GM04504 (cell line): ENCODE measurements around the gene FIBP.

Experiments used
- DNase-seq: peaks from one replicate; pipeline ENCODE4 v3.0.0-alpha.2; 2012; ENCODE audit warnings: low read depth

The FIBP gene

DNA sequence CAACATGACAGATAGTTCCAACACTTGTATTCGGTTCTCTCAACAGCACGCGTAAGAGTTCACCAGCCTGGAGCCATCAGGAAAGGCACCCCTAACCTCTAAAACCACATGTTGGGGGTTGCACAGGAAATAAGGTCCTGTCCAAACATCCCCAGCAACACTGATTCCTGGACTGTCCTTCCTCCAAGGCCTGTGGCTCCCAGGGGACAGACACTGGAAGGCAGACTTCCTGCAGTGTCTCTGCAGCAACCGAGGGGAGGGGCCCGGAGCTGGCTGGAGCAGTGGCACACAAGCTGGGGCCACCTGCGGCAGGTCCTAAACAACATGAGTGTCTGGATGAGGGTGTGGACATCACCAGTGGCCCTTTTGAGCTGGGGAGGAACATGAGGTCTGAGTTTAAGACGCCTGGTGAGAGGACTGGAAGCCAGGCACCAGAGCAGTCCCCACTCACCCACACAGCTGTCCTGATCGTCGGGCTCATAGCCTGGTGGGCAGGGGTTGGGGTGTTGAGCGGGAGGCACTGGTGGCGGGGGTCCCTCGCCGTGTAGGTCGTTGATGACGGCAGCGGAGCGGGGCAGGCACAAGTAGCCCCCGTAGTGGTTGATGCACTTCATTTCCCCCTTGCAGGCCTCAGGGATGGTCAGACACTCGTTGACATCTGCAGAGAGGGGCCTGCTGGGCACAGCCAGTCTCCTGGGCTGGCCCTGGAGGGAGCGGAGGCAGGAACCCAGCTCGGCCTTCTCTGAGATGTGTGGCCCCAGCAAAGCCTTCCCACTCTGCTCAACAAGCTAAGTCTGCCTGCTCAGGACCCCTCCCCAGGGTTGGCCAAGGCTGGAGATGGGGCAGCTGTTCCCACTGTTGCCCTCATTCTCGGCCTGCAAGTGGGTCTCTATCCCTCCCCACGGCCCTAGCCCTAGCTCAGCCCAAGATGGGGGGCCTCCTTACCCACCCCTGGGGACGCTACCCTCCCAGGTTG, 17.3 kb downstream of the FIBP start:
- no peak for DNase-seq

DNA sequence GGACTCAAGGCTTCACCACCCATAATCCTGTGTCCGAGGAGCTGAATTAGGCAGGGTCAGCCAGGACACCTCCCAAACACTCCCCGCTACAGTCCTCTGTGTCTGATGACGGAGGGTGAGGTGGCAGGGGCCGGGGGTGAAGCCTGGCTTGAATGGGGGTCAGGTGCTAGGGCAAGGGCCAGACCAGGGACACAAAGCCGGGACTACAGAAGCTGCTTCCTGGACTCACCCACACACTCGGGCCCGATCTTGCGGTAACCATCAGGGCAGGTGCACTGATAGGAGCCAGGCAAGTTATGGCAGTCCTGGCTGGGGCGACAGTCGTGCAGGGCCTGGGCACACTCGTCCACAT, 18.0 kb downstream of the FIBP start:
- no peak for DNase-seq

DNA sequence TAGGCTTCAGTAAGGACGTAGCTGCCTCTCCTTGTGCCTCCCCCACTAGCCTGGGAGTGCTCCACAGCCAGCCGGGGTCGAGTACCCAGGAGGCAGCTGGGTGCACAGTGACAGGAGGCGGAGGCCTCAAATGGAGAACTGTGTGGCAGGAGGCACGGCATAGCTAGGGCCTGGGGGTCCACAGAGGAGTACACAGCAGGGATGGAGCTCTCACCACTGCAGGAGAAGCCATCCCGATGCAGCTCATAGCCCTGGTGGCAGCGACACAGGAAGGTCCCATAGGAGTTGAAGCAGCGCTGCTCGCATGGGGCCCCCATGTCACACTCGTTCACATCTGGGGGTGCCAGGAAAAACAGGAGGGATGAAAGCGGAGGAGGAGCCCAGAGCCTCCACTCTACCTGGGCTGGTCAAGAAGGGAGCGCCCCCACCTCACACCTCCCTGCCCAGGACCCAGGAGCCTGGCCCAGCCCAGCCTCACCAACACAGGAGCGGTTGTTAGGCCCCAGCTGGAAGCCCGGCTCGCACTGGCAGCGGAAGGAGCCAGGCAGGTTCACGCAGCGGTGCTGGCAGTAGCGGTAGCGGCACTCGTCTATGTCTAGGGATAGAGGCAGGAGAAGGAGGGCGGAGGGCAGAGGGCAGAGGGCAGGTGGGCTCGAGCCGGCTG, 18.5 kb downstream of the FIBP start:
- no peak for DNase-seq

DNA sequence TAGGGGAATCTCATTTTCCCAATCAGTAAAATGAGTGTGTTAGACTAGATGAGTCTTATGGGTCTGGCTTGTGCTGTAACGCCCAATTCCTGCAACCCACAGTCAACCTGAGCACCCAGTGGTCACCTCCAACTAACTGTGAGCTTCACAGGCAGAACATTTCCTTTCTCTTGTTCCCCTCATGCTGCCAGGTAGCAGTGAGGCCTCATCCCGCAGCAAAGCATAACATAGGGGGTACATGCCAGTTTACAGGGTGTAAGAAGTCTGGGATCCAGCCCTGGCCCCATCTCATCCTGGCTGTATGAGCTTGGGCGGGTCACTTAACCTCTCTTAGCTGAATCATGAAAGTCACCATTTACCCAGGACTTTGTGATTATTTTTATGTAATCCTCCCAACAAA, 19.4 kb downstream of the FIBP start:
- DNase-seq, result no peak

DNA sequence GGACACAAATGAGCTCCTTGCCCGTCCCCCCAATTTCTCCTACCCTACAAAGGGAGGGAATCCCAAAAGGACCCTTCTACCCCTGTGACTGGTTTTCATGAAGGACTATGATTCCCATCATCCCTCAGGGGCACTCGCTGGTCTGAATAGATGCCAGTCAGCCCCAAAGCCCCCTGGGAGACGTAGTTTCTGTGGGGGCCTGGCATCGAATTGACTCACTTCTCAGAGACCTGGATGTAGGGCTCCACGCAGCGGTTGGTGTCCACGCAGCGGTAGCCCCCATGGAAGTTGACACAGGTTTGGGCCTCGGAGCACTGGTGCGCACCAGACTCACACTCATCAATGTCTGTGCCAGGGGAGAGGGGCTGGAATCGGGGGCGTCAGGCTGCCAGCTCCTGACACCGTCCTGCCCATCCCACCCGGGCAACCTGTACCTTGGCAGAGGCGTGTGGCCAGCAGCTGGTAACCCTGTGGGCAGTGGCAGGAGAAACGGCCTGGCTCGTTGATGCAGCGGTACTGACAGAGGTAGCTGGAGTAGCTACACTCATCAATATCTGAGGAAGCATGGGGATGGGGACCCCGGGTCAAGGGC, 20.1 kb downstream of the FIBP start:
- no peak for DNase-seq

DNA sequence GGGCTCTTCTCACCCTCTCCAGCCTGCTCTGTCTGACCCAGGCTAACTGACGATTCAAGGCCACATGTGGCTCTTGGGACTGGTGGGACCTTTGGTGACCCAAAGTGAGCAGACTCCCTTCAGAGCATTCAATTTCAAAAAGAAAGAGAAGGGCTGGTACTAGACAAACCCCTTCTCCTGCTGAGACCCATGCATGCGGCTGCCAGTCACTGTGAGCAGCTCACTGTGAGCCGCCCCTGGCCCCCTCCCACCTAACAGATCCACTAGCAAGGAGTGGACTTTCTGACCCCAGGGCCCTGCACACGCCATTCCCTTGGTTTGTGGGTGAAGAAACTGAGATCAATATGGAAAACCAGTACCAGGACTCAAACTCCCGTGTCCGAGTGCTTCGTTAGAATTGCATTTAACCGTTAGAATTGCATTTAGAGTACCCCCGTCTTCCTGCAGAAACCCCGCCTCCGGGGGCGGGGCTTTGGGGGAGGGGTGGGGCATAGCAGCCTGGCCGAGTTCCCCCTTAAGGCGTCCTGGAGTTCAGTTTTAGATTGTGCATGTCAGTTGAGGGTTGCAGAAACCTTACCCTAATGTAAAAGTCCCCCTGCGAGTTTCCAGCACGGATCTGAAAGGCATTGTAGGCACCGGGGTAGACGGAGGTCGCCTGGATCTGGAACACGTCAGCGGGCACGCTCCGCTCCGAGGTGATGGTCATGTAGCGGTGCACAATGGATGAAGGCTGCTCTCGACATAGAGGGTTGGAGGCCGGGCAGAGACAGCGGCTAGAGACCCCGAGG, 20.8 kb downstream of the FIBP start:
- DNase-seq, result no peak

DNA sequence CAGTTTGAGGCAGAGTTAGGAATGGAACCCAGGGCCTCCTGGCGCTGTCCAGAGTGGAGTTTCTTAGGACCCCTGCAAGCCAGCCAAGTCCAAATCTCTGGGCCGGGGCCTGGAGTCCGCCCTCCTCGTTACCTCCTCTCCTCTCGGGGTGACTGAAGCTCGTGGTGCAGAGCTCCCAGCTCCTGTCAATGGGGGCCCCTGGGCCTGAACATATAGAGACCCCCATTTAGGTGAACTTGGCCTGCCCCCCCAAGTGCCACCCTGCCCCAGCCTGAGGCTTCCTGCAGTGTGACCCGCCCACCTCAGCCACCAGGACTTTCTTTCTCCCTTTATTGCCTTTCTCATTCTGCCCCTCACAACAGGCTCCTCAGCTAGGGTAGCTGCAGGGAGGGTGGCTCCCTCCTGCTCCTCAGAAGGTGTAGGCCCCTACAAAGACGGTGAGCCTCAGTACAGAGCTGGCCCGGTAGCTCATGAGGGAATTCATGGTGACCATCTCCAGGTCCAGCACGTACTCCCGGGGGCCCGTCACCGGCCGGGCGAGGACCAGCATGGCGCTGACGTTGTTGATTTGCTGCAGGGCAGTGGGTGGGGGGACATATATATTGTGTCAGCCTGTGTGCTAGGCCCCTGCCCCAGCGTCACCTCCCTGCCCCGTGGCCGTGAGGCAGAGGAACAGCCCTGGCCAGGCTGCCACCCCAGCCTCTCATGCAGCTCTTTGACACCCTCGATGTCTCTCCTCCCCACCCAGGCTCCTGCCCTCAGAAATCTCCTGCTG, 21.6 kb downstream of the FIBP start:
- DNase-seq, result no peak

DNA sequence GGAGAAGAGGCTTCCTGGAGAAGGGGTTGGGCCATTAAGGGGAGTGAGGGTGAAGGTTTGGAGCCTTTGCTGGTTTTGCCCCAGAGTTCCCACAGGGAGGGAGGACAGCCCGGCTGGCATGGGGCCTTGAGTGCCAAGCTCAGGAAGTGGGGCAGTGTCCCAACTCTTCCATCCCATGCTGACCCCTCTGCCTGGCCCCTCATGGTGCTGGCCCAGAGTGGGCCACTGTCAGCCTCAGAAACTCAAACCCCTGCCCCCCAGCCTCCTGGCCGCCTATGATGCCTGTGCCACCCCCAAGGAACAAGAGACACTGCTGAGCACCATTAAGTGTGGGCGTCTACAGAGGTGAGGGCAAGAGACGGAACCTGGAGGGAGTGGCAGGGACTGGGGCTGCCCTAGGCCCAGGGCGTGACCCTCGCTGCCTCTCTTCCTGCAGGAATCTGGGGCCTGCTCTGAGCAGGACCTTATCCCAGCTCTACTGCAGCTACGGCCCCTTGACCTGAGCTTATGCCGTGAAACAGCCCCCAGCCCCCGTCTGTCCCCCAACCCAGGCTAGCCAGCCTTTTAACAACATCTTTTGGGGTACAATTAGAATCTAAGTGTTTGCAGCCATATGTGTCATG, 22.6 kb downstream of the FIBP start:
- no peak for DNase-seq

DNA sequence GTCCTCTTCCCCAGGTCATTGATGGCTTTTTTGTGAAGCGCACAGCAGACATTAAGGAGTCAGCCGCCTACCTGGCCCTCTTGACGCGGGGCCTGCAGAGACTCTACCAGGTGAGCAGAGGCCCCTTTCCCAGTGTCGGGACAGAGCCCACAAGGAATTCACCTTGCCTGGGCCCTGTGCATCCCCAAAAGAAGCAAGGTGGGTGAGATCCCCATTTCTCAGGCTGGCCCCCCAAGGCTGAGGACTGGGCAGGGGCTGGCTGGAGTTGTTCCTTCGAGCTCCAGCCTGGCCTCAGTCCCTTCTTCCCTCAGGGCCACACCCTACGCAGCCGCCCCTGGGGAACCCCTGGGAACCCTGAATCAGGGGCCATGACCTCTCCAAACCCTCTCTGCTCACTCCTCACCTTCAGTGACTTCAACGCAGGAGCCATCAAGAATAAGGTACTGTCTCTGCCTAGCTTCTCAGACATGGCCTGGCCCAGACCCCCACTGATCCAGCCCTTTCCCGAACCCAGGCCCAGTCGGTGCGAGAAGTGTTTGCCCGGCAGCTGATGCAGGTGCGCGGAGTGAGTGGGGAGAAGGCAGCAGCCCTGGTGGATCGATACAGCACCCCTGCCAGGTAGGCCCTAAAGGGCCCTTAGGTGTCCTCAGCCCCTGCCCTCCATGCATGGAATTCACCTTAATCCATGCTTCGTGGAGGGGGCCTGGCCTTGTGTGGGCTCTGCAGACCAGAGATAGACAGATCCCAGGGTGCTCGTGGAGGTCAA, 23.4 kb downstream of the FIBP start:
- no peak for DNase-seq

DNA sequence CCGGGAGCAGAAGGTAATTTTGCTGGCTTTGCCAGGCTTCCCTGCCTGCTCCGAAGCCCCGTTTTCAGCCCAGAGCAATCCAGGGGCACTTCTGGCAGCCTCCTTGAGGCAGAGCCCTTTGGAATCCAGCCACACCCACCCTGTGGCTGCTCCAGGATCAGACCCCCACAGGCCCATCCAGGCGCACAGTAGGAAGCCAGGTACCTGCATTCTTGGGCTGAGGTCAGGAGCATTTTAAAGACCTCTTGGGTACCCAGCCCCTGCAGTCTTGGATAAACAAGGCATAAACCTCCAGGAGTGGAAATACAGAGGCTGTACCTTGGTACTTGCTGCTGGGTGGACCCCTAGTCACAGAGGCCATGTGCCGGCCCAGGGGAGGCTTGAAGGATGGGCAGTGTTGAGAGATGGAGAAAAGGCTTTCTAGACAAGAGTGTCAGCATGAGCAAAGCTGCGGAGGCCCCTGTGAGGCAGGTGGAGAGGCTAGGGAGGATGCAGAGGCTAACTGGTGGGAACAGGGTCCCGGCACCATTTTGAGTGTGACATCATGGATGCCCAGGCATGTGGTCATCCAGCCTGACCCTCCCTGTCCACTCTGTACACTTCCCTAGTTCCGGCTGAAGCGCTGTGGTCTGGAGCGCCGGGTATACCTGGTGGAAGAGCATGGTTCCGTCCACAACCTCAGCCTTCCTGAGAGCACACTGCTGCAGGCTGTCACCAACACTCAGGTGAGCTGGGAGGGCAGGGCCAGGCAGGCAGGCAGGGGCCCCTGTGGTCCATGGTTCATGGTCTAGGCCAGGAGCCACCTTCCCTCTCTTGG, 24.2 kb downstream of the FIBP start:
- no peak for DNase-seq

DNA sequence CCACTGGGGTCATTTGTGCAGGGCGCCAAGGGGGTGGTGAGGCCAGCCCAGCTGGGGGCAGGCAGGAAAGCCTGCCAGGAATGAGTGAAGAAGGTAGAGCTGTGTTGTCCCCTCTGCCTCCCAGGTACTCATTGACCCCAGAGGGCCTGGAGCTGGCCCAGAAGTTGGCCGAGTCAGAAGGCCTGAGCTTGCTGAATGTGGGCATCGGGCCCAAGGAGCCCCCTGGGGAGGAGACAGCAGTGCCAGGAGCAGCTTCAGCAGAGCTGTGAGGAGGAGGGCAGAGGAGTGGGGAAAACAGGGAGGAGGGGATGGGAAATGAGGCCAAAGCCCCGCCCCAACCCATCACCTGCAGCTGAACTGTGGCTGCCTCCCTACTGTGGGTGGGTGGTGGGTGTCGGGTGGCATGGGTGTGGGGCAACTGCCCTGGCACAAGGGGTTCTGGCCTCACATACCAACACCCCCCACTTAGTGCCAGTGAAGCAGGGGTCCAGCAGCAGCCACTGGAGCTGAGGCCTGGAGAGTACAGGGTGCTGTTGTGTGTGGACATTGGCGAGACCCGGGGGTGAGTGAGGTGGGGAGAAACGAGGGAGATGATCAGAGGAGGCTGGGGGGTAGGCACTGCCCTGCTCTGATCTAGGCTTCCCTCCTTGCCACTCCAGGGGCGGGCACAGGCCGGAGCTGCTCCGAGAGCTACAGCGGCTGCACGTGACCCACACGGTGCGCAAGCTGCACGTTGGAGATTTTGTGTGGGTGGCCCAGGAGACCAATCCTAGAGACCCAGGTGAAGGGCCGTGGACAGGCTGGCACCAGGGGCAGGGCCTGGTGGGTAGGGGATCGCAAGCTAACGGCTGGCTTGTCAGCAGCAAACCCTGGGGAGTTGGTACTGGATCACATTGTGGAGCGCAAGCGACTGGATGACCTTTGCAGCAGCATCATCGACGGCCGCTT, 25.1 kb downstream of the FIBP start:
- DNase-seq, result no peak

DNA sequence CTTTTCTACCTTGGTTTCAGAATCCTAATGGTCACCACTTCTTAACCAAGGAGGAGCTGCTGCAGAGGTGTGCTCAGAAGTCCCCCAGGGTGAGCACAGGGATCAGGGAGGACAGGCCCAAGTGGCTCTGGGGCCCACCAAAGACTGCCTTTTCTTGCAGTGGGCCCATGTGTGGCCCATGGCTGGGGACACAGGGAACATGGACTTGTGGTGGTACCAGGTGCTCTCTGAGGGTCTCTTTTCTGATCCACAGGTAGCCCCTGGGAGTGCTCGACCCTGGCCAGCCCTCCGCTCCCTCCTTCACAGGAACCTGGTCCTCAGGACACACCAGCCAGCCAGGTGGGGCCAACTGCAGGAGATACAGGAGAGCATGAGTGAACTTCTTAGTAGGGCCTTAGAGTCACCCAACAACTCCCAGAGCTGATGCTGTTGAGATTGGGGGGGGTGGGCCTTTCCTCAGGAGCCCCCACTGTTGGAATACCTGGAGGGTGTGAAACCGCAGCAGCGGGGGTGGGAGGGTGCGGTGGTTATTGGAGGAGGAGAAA, 26.0 kb downstream of the FIBP start:
- no peak for DNase-seq

DNA sequence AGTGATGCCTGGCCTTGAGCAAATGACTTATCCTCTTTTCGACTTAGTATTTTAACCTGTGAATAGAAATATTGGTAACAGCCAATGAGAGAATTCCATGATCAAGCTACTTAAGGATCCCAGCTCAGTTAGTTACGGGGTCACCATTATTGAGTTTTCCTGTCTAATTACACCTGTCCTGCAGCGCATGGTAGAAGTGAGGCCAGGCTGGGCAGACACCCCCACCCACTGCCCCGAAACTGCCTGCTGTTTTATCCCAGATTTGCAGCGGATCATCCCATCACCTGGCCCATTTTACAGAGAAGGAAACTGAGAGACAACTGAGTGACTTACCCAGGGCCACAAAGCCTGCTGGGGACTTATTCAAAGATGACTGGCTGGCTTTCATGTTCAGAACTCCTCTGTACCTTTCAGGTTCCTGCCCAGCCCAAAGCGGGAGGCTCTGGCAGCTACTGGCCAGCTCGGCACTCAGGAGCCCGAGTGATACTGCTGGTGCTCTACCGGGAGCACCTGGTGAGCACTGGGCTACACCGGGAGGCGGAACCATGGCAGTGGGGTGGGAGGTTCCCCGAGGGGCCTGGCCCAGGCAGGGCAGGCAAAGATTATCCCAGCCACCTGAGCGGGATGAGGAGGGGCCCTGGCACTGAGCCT, 26.6 kb downstream of the FIBP start:
- DNase-seq, result no peak

DNA sequence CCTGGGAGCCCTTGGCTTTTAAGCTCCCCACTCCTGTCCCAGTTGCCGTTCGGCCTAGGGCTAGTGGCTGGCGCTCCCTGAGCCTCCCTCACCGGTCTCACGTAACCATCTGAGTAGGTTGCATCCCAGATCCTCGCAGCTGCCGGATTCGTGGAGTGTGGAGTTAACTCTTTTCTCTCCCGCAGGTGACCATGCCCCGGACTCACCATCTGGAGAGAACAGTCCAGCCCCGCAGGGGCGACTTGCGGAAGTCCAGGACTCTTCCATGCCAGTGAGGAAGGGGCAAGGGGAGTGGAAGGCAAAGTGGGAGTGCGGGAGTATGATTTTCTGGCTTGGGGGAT, 27.1 kb downstream of the FIBP start:
- DNase-seq, result no peak

DNA sequence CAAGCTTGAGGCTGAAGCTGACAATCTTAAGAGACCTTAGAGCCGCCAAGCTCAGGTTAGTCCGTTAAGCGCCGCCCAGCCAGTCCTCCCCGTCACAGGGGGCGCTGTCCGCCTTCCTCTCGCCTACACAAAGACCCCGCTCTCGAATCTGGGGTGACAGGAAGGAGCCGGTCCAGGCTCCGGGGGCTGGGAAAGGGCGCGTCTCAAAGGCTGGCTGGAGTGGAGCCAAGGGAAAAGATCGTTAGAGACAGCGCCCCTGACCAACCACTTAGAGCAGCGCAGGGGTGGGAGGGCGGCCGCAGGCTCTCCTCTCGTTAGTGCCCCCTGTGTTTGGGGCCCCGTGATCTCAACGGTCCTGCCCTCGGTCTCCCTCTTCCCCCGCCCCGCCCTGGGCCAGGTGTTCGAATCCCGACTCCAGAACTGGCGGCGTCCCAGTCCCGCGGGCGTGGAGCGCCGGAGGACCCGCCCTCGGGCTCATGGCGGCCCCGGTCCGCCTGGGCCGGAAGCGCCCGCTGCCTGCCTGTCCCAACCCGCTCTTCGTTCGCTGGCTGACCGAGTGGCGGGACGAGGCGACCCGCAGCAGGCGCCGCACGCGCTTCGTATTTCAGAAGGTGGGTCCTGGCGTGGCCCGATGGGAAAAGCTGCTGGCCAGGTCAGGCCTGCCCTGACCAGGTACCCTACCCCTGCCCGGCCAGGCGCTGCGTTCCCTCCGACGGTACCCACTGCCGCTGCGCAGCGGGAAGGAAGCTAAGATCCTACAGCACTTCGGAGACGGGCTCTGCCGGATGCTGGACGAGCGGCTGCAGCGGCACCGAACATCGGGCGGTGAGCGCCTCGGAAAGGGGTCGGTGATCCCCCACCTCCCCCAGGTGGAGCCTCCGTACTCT, 27.8 kb downstream of the FIBP start, which contains the start of gene MUS81:
Gene MUS81, plus strand, starts transcription at position 156 of the 887 bp plus-strand sequence. Its CDS starts 321 bp downstream, at position 477.
- peak; percentile 89 for DNase-seq

DNA sequence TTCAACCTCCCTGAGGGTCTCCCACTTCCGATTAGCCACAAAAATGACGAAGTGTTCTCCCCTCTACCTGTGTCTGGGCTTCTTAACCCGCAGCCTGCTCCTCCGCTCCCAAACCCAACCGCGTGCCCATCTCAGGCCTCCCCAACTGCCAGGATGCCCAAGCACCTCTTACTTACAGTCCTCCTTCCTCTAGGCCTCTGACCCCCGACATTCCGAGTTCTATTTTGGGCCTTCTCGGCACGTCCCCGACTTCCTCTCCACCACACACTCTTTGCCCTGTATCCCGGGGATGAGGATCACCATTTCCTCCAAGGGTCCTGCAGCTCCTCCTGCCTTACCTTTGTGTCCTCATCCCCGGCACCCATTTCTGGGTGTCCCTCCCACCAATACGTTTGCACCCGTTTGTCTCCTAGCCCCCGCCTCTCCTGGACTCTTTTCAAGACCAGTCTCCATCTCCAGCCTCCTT, 28.4 kb downstream of the FIBP start:
- no peak for DNase-seq
